ENCODE data around the gene TMED10.
A peak's percentile ranks its signal among the peaks of the same experiment; 100 is the strongest.

The TMED10 gene

GRCh38 chr14:75125617-75126016 is 50.8 kb downstream of the TMED10 start:
- Histone ChIP-seq H3K9ac (ENCODE audit: low read length) (peak overlapping the region; percentile 81), H3K27me3 (ENCODE audit: control insufficient read depth in 1 of 2, insufficient read depth in 2 of 2, low read length in 2 of 2) (no peaks in the 10 kb centered on the region), H3K9me3 (ENCODE audit: low read length) (no peaks in the 10 kb centered on the region), H3K36me3 (ENCODE audit: insufficient read depth, low read length) (peaks cover 2% of the 10 kb centered on the region), H3K27ac (ENCODE audit: low read depth, low read length) (no peak overlapping the region), H3K4me1 (ENCODE audit: insufficient read depth, low read length) (peaks cover 20% of the 10 kb centered on the region), H3K4me3 (ENCODE audit: low read depth in 1 of 2, low read length in 2 of 2) (peak overlapping the region in 1 of 2 donors; percentile 99)

DNA sequence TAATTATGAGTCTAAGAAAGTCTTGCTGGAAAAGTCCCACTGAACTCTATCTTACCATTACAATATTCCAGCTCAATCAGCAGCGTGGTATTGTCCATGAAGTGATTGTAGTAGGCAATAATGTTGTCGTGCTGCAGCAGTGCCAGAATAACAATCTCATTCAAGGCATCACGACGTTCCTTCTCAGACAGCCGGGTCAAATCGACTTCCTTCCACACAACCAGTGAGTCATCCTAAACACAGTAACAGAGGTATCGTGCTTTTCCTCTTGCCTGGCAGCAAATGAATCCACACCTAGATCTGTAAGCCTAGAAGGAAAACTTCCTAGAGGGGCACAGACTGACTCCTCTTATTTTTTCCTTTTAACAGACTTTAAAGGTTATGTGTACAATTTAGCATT is 52.4 kb downstream of the TMED10 start:
- H3K27ac ChIP-seq (ENCODE audit: low read depth, low read length) = no peak overlapping the region
- H3K9me3 ChIP-seq (ENCODE audit: low read length) = no peaks in the 10 kb centered on the region
- H3K9ac ChIP-seq (ENCODE audit: low read length) = no peak overlapping the region
- H3K4me1 ChIP-seq (ENCODE audit: insufficient read depth, low read length) = peaks cover 20% of the 10 kb centered on the region
- H3K36me3 ChIP-seq (ENCODE audit: insufficient read depth, low read length) = peaks cover 14% of the 10 kb centered on the region
- H3K27me3 ChIP-seq (ENCODE audit: control insufficient read depth in 1 of 2, insufficient read depth in 2 of 2, low read length in 2 of 2) = no peaks in the 10 kb centered on the region
- no peak overlapping the region for H3K4me3 ChIP-seq (ENCODE audit: low read depth in 1 of 2, low read length in 2 of 2)

GRCh38 chr14:75121552-75121951 is 54.9 kb downstream of the TMED10 start:
- Histone ChIP-seq H3K4me1 (ENCODE audit: insufficient read depth, low read length) (peaks cover 15% of the 10 kb centered on the region), H3K27me3 (ENCODE audit: control insufficient read depth in 1 of 2, insufficient read depth in 2 of 2, low read length in 2 of 2) (no peaks in the 10 kb centered on the region), H3K9me3 (ENCODE audit: low read length) (no peaks in the 10 kb centered on the region), H3K36me3 (ENCODE audit: insufficient read depth, low read length) (peaks cover 35% of the 10 kb centered on the region), H3K4me3 (ENCODE audit: low read depth in 1 of 2, low read length in 2 of 2) (no peak overlapping the region), H3K27ac (ENCODE audit: low read depth, low read length) (no peak overlapping the region), H3K9ac (ENCODE audit: low read length) (no peak overlapping the region)

DNA sequence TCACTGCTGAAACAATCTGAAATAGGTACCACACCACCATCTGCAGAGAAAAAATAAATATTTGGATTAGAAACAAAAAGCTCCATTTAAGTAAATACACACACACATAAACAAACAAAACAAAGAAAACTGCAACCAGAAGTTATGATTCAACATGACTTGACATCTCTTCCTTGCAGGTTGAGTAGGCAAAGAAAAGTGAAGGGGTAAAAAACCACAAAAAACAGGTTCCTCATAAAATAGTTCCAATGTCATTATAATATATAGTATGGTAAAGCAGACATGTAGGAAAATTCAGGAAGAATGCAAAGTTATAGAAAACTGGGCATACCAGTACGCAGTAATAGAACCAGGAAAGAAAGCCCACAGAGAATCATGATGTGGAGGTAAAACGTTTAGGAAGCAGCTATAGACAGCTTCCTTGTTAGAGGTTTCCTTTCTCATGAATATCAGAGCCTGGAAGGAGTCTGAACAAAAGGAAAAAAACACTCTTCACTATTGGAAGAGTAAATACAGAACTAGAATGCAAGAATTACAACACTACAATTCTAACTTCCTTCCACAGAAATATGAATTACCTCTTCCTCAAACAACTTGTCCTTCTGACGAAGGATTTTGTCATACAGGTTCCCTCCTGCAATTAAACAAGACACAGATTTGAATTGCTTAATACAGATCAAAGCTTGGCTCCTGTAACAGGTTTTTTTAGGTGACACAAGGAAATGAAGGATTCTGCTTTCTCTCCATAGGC is 55.7 kb downstream of the TMED10 start:
- Histone ChIP-seq H3K4me1 (ENCODE audit: insufficient read depth, low read length) (peaks cover 9% of the 10 kb centered on the region), H3K9me3 (ENCODE audit: low read length) (no peaks in the 10 kb centered on the region), H3K36me3 (ENCODE audit: insufficient read depth, low read length) (peaks cover 42% of the 10 kb centered on the region), H3K27ac (ENCODE audit: low read depth, low read length) (no peak overlapping the region), H3K9ac (ENCODE audit: low read length) (no peak overlapping the region), H3K27me3 (ENCODE audit: control insufficient read depth in 1 of 2, insufficient read depth in 2 of 2, low read length in 2 of 2) (no peaks in the 10 kb centered on the region), H3K4me3 (ENCODE audit: low read depth in 1 of 2, low read length in 2 of 2) (no peak overlapping the region)

- H3K4me3 ChIP-seq (ENCODE audit: low read depth in 1 of 2, low read length in 2 of 2) = no peak overlapping the region
- H3K36me3 ChIP-seq (ENCODE audit: insufficient read depth, low read length) = peaks cover 51% of the 10 kb centered on the region
- no peaks in the 10 kb centered on the region for H3K27me3 ChIP-seq (ENCODE audit: control insufficient read depth in 1 of 2, insufficient read depth in 2 of 2, low read length in 2 of 2)
- H3K27ac ChIP-seq (ENCODE audit: low read depth, low read length) = no peak overlapping the region
- H3K9me3 ChIP-seq (ENCODE audit: low read length) = no peaks in the 10 kb centered on the region
- H3K4me1 ChIP-seq (ENCODE audit: insufficient read depth, low read length) = no peaks in the 10 kb centered on the region
- H3K9ac ChIP-seq (ENCODE audit: low read length) = no peak overlapping the region
These were observed 57.4 kb downstream of the TMED10 start for GRCh38 chr14:75119056-75119455.

GRCh38 chr14:75113932-75114539 is 62.4 kb downstream of the TMED10 start:
- H3K9me3 ChIP-seq (ENCODE audit: low read length) = no peaks in the 10 kb centered on the region

DNA sequence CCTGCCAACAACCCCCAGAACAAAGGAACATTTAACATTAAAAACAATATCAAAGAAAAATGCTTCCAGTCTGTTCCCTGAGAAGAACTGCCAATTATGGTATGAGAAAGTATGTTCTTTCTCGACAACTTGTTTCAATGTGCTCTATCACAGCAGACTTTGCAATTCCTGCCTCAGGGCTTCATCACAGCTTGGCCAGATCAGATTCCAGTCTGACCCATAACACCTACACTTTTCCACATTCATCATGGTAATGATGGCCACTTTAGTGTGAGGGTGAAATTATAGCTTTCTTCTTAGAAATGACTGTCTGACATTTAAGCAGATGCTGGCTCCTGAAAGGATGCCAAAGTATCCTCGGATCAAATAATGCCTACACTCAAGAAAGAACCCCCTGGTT is 66.5 kb downstream of the TMED10 start:
- no peak overlapping the region for H3K27ac ChIP-seq (ENCODE audit: low read depth, low read length)
- H3K9me3 ChIP-seq (ENCODE audit: low read length) = no peaks in the 10 kb centered on the region
- no peak overlapping the region for H3K9ac ChIP-seq (ENCODE audit: low read length)
- H3K36me3 ChIP-seq (ENCODE audit: insufficient read depth, low read length) = peaks cover 75% of the 10 kb centered on the region
- no peaks in the 10 kb centered on the region for H3K27me3 ChIP-seq (ENCODE audit: control insufficient read depth in 1 of 2, insufficient read depth in 2 of 2, low read length in 2 of 2)
- no peaks in the 10 kb centered on the region for H3K4me1 ChIP-seq (ENCODE audit: insufficient read depth, low read length)
- H3K4me3 ChIP-seq (ENCODE audit: low read depth in 1 of 2, low read length in 2 of 2) = no peak overlapping the region

More at GRCh38 chr14:75113932-75114539, 62.4 kb downstream of the TMED10 start:
- Histone ChIP-seq H3K27me3 (ENCODE audit: control insufficient read depth in 1 of 2, insufficient read depth in 2 of 2, low read length in 2 of 2) (no peaks in the 10 kb centered on the region), H3K36me3 (ENCODE audit: insufficient read depth, low read length) (peaks cover 87% of the 10 kb centered on the region), H3K4me1 (ENCODE audit: insufficient read depth, low read length) (no peaks in the 10 kb centered on the region), H3K27ac (ENCODE audit: low read depth, low read length) (no peak overlapping the region), H3K9ac (ENCODE audit: low read length) (no peak overlapping the region), H3K4me3 (ENCODE audit: low read depth in 1 of 2, low read length in 2 of 2) (no peak overlapping the region)

DNA sequence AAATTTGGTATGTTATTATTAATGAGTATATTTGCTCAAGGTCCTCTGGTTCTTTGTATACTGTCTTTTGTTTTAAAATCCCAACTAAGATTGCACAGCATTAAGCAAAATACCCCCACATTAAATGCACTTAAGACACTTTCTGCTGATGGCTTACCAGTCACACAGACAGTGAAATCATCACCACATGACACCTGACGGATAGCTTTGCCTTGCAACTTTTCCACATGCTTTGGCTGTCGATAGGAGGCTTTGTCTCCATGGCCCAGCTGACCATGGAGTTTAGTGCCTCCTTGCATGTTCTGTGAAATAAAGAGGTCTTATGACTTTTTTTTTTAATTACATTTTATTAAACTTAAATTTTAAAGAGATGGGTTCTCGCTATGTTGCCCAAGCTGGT is 69.2 kb downstream of the TMED10 start:
- Histone ChIP-seq H3K4me3 (ENCODE audit: low read depth in 1 of 2, low read length in 2 of 2) (no peak overlapping the region), H3K9ac (ENCODE audit: low read length) (no peak overlapping the region), H3K27ac (ENCODE audit: low read depth, low read length) (no peak overlapping the region), H3K27me3 (ENCODE audit: control insufficient read depth in 1 of 2, insufficient read depth in 2 of 2, low read length in 2 of 2) (no peaks in the 10 kb centered on the region), H3K36me3 (ENCODE audit: insufficient read depth, low read length) (peaks cover 55% of the 10 kb centered on the region), H3K9me3 (ENCODE audit: low read length) (no peaks in the 10 kb centered on the region), H3K4me1 (ENCODE audit: insufficient read depth, low read length) (no peaks in the 10 kb centered on the region)

DNA sequence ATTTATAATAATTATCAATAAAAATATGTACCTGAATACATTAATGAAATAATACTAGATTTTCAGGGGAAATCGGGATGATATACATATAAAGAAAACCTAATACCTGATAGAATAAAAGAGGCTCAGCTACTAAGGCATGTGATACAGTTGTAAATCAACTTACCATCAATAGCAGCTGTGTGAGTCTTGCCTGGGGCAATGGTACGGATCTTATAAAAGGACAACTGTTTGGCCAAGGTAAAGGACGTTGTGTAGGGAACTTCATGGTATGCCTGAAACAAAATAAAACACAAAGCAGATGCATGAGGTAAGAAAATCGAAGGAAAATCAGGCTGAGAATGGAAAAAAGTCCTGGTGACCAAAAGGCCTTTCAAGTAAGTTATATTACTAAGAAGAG is 74.9 kb downstream of the TMED10 start:
- H3K27me3 ChIP-seq (ENCODE audit: control insufficient read depth in 1 of 2, insufficient read depth in 2 of 2, low read length in 2 of 2) = no peaks in the 10 kb centered on the region
- no peaks in the 10 kb centered on the region for H3K4me1 ChIP-seq (ENCODE audit: insufficient read depth, low read length)
- H3K4me3 ChIP-seq (ENCODE audit: low read depth in 1 of 2, low read length in 2 of 2) = no peak overlapping the region
- H3K27ac ChIP-seq (ENCODE audit: low read depth, low read length) = no peak overlapping the region
- H3K9me3 ChIP-seq (ENCODE audit: low read length) = no peaks in the 10 kb centered on the region
- peaks cover 48% of the 10 kb centered on the region for H3K36me3 ChIP-seq (ENCODE audit: insufficient read depth, low read length)
- H3K9ac ChIP-seq (ENCODE audit: low read length) = no peak overlapping the region

DNA sequence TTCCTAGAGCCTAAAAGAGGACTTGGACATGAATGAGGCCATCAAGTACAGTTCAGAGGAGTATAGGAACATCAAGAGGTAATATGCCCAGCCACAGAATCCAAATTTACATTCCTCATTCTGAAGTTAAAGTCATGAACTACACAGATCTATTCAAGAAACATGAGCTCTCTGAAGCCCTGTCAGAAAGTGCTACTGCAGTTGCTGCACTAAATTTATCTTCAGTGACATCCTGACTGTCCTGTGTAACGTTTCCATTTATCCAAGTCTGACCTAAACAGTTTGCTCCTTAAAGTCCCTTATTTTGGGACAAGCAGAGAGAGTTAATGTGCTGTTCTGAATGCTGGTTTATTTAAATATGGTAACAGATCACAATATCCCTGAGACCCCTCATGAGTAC is 77.7 kb downstream of the TMED10 start:
- H3K4me3 ChIP-seq (ENCODE audit: low read depth in 1 of 2, low read length in 2 of 2) = no peak overlapping the region
- peaks cover 53% of the 10 kb centered on the region for H3K36me3 ChIP-seq (ENCODE audit: insufficient read depth, low read length)
- no peaks in the 10 kb centered on the region for H3K9me3 ChIP-seq (ENCODE audit: low read length)
- H3K27me3 ChIP-seq (ENCODE audit: control insufficient read depth in 1 of 2, insufficient read depth in 2 of 2, low read length in 2 of 2) = no peaks in the 10 kb centered on the region
- no peak overlapping the region for H3K9ac ChIP-seq (ENCODE audit: low read length)
- no peak overlapping the region for H3K27ac ChIP-seq (ENCODE audit: low read depth, low read length)
- H3K4me1 ChIP-seq (ENCODE audit: insufficient read depth, low read length) = no peaks in the 10 kb centered on the region

DNA sequence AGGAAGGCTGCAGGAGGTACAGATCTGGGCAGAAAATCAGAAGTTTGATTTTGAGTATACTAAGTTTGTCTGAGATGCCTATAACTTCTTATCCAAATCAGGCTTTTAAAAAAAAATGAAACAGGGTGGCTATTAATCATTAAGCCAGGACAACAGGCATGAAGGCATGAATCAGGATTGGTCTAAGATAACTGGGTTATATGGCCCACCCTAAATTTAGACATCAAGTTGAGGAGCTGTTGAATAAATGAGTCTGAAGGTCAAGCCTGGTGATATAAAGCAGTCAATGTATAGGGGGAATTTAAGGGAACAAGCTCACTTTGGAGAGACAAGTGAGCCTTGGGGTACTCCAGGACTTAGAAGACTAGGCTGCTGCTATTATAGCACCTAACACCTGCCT is 78.2 kb downstream of the TMED10 start:
- H3K36me3 ChIP-seq (ENCODE audit: insufficient read depth, low read length) = peaks cover 53% of the 10 kb centered on the region
- H3K9me3 ChIP-seq (ENCODE audit: low read length) = no peaks in the 10 kb centered on the region
- no peak overlapping the region for H3K9ac ChIP-seq (ENCODE audit: low read length)
- H3K27ac ChIP-seq (ENCODE audit: low read depth, low read length) = no peak overlapping the region
- no peaks in the 10 kb centered on the region for H3K27me3 ChIP-seq (ENCODE audit: control insufficient read depth in 1 of 2, insufficient read depth in 2 of 2, low read length in 2 of 2)
- H3K4me1 ChIP-seq (ENCODE audit: insufficient read depth, low read length) = no peaks in the 10 kb centered on the region
- no peak overlapping the region for H3K4me3 ChIP-seq (ENCODE audit: low read depth in 1 of 2, low read length in 2 of 2)

GRCh38 chr14:75096959-75097358 is 79.5 kb downstream of the TMED10 start:
- Histone ChIP-seq H3K4me3 (ENCODE audit: low read depth in 1 of 2, low read length in 2 of 2) (no peak overlapping the region), H3K36me3 (ENCODE audit: insufficient read depth, low read length) (peaks cover 59% of the 10 kb centered on the region), H3K4me1 (ENCODE audit: insufficient read depth, low read length) (no peaks in the 10 kb centered on the region), H3K27me3 (ENCODE audit: control insufficient read depth in 1 of 2, insufficient read depth in 2 of 2, low read length in 2 of 2) (no peaks in the 10 kb centered on the region), H3K27ac (ENCODE audit: low read depth, low read length) (no peak overlapping the region), H3K9ac (ENCODE audit: low read length) (no peak overlapping the region), H3K9me3 (ENCODE audit: low read length) (no peaks in the 10 kb centered on the region)
